Esophagus mucosa (tissue), 1 donor: ENCODE data around the gene C20orf173. TPM values are rescaled to one million over a fixed set of nuclear protein-coding genes. Genes with fewer than 3 reads are reported as not detected.
"Not testable (repeated sequence)": the region's sequence is repeated elsewhere in the genome, so short reads cannot be mapped to it uniquely, and the experiment has no call there.

Source experiments
- ATAC-seq: fragments of 200-7000 bp; cut with Tn5 transposase; one replicate; pipeline ENCODE4 v1.9.1; 2020
- total RNA-seq: library from RNA; stranded (reverse); gene quantifications from one replicate; pipeline ENCODE4 v1.2.4, GENCODE V29; 2023
- donor health status: DM: yes; HTN: yes; CAD: no.

C20orf173 gene
- total RNA-seq, 1 donor from 2014 or later: not detected

DNA sequence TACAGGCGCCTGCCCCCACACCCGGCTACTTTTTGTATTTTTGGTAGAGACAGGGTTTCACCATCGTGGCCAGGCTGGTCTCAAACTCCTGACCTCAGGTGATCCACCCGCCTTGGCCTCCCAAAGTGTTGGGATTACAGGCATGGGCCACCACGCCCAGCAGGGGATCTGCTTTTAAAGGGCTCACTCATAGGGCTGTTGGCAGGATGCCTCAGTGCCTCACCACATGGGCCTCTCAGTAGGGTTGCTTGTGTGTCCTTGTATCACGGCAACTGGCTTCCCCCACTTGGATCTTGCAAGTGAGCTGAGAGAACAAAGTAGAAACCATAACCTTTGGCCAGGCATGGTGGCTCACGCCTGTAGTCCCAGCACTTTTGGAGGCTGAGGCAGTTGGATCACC, 15.5 kb upstream of the C20orf173 start:
- ATAC-seq: not testable (repeated sequence)

- no peak for ATAC-seq
Observed at GRCh38 chr20:35544436-35544835, 15.0 kb upstream of the C20orf173 start.

DNA sequence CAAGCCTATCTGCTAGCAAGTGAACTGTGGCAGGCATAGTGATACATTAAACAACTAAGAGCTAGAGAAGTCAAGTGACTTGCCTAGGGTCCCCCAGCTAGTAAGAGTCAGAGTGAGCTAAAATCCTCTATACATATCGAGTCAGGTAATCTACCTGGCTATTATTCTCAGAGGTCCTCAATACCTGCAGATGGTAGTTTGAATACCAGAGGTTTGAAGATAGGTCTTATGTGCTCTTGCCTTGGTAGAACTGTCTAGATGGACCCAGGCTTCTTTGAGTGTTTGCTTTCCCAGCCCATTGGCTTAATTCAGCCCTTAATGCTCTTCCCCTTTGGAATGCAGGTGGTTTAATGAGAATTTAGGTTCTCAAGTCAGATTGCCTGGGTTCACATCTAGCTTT, 13.5 kb upstream of the C20orf173 start:
- no peak for ATAC-seq

DNA sequence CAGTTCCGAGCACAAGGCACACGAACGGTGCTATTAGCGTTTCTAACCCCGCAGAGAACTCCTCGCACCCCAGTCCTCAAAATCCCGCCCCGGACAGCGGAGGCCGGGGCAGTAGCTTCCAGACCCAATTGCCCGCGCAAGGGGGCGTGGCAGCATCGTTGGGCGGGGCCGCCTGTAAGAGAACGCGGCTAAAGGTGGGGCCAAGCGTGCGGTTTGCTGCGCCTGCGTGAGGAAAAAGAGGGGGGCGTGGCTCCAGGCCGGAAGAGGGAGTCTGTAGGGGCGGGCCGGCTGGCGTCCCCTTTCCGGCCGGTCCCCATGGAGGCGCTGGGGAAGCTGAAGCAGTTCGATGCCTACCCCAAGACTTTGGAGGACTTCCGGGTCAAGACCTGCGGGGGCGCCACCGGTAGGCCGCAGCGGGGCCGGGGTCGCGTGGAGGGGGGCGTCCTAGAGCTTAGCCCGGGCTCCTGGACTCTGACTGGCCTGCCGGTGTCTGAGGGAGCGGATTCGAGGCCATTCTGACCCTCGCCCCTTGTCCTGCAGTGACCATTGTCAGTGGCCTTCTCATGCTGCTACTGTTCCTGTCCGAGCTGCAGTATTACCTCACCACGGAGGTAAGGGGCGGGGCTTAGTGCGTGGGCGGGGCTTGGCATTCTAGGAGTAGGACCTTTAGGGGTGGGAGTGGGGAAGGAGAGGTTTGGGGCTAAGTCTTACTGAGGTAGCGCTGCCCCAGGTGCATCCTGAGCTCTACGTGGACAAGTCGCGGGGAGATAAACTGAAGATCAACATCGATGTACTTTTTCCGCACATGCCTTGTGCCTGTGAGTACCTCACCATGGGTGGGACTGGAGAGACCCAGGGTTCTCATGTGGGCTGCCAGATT, 12.6 kb upstream of the C20orf173 start, which contains the start of gene ERGIC3:
Gene ERGIC3 (plus strand): TSS at position 296 of the 880 bp plus-strand sequence. CDS start 20 bp downstream, at position 316.
- peak; percentile 98 for ATAC-seq

GRCh38 chr20:35541118-35541782, 11.8 kb upstream of the C20orf173 start:
- no peak for ATAC-seq

- no peak for ATAC-seq
Observed at GRCh38 chr20:35539756-35540212, 10.3 kb upstream of the C20orf173 start.

DNA sequence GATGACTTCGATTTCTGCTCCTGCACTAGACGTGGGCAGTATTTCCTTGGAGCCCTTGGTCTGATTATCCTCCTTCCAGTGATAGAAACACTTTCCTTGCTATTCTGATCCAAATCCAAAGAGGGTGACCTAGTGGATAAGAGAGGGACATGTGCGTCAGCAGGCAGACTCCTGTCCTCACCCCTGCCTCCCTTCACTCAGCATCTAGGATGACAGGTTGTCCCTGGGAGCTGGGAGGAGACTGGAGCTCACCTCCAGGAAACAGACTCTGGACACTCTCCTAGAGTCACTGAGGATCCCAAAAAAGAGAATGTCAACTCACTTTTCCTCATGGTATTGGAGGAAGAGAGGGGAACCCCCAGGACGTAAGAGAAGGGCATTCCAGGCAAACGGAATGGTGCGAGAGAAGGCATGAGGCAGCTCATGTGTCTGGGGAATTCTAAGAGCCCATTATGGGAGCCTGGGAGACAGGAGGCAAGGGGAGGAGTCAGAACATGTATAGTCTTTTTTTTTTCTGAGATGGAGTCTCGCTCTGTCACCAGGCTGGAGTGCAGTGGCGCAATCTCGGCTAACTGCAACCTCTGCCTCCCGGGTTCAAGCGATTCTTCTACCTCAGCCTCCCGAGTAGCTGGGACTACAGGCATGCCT, 2.2 kb downstream of the C20orf173 start:
- ATAC-seq: no peak

DNA sequence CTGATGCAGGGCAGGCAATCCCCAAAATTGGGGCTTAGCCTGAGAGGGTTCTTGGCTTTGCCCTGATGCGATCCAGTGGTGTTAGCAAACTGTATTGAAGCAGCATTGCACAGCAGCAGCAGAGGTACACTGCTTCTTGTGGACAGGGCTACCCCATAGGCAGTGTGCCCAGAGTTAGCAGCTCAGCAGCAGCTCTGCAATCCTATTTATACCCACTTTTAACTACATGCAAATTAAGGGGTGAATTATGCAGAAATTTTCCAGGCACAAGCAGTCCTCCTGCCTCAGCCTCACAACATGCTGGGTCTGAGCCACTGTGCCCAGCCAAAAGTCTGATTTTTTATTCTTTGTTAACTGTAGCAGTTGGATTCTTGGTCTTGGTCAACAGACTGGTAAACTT, 3.8 kb downstream of the C20orf173 start:
- ATAC-seq: no peak

DNA sequence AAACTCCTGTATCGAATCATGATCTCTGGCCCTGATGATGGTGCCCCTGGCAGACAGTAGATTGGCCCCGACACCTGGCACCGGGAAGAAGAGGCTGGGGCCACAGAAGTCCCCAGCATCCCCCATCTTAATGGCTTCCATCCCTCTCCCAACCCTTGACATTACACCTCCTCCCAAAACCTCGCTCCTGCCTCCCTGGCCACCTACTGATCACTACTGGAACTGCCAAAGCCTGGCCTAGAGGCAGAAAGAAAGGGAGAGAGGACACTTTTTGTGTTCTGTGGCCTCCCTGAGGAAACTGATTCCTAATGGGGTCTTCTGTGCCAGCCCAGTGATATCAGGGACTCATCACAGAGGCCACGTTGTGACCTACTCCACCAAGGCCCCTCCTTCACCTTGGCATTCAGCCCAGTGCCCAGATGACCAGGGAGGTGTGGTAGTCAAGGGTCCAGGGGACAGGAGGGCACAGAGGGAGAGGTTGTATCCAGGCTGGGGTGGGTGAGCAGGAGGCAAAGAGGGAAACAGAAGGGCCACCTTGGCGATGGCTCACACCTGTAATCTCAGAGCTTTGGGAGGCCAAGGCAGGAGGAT, 6.1 kb downstream of the C20orf173 start:
- peak; percentile 41 for ATAC-seq

- no peak for ATAC-seq
Observed at GRCh38 chr20:35518955-35519354, 10.5 kb downstream of the C20orf173 start.

GRCh38 chr20:35517767-35518166, 11.7 kb downstream of the C20orf173 start:
- ATAC-seq: not testable (repeated sequence)

- ATAC-seq: no peak
Observed at GRCh38 chr20:35517125-35517524, 12.3 kb downstream of the C20orf173 start.

GRCh38 chr20:35515949-35516645, 13.4 kb downstream of the C20orf173 start:
- peak; percentile 76 for ATAC-seq

DNA sequence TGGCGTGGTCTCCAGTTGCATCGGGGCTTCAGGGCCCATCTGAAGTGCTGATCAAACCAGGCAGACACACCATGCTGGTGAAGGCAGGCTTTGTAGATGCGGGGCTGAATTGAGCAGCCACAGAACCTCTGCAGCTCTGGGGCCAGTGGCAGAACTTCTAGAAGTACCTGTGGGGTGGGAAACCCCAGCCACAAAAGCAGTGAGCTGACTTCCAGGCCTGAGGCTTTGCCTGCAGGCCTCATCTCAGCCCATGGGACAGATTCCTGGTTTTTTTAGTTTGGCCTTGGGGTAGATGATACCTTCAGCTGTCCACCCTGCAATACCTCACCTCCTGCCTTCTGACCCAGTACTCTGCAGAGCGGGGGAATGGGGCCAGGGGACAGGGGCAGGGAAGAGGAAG, 14.1 kb downstream of the C20orf173 start:
- ATAC-seq: no peak

GRCh38 chr20:35514371-35514932, 15.0 kb downstream of the C20orf173 start:
- no peak for ATAC-seq

GRCh38 chr20:35511814-35512420, 17.5 kb downstream of the C20orf173 start:
- ATAC-seq: peak; percentile 40

DNA sequence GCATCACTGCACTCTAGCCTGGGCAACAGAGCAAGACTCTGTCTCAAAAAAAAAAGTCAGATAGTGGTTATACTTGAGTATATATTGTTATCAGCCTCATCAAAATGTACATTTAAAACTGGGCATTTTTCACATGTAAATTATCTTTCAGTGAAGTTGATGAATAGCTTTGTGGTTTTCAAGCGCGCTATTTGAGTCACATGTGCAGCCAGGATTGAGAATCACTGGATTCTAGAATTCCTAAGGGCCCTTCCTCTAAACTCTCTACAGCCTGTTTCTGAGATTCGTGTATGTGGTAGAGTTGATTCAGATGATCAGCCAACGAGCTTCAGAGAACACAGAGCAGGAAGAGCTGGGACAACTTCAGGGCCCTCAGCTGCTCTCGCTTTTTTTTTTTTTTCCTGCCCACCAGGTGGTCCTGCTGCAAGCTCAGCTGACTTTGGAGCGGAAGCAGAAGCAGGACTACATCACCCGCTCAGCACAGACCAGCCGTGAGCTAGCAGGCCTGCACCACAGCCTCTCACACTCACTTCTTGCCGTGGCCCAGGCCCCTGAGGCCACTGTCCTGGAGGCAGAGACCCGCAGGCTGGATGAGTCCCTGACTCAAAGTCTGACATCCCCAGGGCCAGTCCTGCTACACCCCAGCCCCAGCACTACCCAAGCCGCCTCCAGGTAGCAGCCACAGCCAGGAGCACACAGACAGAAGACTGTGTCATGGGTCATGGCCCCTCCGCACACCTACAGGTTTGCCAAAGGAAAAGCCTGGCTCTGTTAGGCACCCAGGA, 18.3 kb downstream of the C20orf173 start:
- ATAC-seq: no peak

DNA sequence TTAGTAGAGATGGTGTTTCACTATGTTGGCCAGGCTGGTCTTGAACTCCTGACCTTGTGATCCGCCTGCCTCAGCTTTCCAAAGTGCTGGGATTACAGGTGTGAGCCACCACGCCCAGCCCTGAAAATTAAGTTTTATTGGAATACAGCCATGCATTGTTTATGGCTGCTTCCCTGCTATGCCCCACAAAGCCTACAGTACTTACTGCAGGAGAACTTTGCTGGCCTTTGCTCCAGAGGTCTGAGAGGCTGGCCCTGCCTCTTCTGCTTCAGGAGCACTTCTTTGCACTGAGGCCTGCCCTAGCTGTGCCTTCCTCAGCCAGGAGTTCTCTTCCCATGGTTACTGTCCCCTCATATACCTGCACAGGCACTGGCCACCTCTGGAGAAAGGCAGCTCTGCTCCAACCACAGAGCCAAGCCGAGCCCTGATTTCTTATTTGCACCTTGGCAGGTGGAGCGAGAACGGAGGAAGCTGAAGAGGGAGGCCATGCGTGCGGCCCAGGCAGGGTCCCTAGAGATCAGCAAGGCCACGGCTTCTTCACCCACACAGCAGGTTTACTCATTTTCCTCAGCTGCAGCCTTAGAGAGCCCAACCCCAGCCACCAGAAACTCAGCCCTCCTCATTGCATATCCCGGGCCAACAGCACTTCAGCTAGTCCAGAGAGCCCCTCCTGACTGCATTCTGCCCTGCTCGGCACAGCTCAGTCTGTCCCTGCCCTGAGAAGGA, 20.8 kb downstream of the C20orf173 start:
- no peak for ATAC-seq

DNA sequence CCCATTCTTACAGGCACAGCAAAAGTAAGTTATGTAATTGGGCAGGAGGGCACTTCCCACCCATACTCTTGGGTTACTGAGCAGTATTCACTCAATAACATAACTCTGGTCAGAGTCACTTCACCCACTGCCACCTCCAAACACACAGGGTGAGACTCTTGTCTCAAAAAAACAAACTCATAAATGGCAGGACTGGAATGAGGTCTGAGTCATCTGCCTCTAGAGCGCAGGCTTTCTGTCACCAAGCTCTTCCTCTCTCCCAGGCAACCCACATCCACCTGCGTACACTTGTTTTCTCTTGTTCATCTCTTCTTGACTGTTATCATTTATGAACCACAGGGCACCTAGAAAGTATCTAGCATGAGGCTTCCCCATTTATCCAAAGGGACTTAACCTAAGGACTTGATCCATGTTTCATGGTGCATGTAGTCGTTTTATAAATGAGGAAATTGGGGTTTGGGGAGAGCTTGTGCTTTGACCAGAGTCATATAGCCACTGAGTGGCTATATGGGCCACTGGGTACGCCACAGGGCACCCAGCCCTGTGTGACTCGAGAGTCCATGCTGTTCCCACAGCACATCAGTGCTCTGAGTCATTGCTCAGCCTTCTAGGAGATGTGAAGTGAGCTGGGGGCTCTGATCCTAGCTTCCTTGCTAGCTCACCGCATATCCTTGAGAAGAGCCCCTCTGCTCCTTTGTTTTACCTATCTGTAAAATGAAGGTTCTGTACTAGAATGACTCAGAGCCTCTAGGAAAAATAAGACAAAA, 22.4 kb downstream of the C20orf173 start:
- ATAC-seq: no peak
